ENCODE measurements around the gene PFDN1. TPM values are rescaled to one million over a fixed set of nuclear protein-coding genes. Genes with fewer than 3 reads are reported as not detected.

Gene PFDN1
- total RNA-seq, 1 experiment from 2014 or later, result 94.1 TPM

DNA sequence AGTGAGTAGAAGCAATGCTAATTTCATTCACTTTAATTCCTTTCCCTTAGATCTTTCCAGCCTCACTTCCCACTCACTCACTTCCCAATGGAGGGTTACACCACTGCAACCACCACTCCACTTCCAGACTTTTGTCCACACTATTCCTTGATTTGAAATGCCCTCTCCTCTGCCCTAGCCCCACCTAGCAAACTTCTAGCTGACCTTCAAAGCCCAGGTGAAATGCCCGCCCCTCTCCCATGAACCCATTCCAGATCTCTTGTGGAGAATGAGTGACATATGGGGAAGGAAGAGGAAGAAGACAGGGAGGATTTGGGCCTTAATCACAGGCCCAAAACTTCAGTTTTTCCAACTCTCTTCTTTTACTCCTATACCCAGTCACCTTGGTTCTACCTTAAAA, 37.1 kb downstream of the PFDN1 start:
- Histone ChIP-seq H3K27ac (ENCODE audit: low read depth, low read length, poor library complexity, severe bottlenecking) (no peak overlapping the region), H3K4me1 (ENCODE audit: insufficient read depth, low read length, poor library complexity, severe bottlenecking) (peaks cover 20% of the 10 kb centered on the region), H3K36me3 (ENCODE audit: insufficient read depth, low read length, poor library complexity, severe bottlenecking) (no peaks in the 10 kb centered on the region), H3K4me3 (ENCODE audit: low read depth, low read length, poor library complexity, severe bottlenecking) (no peak overlapping the region), H3K9me3 (ENCODE audit: low read depth, low read length, poor library complexity, severe bottlenecking) (no peaks in the 10 kb centered on the region), H3K27me3 (replicated peaks; ENCODE audit: insufficient read depth, low read depth, low read length, poor library complexity) (no peaks in the 10 kb centered on the region)
- ChIA-PET POLR2A (ENCODE audit: low non-redundant PET) (no interaction called here), CTCF (no interaction called here)
- TF ChIP-seq, protein P1, sequence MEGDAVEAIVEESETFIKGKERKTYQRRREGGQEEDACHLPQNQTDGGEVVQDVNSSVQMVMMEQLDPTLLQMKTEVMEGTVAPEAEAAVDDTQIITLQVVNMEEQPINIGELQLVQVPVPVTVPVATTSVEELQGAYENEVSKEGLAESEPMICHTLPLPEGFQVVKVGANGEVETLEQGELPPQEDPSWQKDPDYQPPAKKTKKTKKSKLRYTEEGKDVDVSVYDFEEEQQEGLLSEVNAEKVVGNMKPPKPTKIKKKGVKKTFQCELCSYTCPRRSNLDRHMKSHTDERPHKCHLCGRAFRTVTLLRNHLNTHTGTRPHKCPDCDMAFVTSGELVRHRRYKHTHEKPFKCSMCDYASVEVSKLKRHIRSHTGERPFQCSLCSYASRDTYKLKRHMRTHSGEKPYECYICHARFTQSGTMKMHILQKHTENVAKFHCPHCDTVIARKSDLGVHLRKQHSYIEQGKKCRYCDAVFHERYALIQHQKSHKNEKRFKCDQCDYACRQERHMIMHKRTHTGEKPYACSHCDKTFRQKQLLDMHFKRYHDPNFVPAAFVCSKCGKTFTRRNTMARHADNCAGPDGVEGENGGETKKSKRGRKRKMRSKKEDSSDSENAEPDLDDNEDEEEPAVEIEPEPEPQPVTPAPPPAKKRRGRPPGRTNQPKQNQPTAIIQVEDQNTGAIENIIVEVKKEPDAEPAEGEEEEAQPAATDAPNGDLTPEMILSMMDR (conservative IDR thresholded peaks at IDR 0.05; ENCODE audit: low read depth, low read length), result no peak
- TF ChIP-seq EZH2 (IDR thresholded peaks at IDR 0.05; ENCODE audit: borderline replicate concordance, low read depth, low read length, poor library complexity, severe bottlenecking), result no peak
- intact Hi-C loops (cut with micrococcal nuclease; ENCODE audit: unreplicated experiment), result no loop called here
- no TSS peak for BruUV-seq (replicated peaks)
- DNase-seq (ENCODE audit: low spot score), result no peak

DNA sequence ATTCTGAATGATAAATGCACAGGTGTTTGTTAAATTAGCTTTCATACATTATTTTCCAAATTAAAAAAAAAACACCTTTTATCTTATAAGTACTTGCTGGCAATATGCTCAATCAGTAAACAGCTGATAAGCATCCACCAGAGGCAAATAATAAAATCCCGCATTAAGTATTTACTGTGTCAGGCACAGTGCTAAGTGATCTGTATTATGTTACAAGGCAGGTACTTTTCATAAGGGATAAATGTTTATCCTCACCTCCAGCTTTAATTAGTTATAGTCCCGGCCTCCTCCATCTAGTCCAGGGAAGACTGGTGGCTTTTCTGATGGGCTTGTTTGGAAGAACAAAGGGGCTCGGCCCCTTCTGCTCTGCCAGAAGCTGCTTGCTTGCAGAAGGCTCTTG, 40.1 kb downstream of the PFDN1 start:
- BruUV-seq (replicated peaks), result no TSS peak
- H3K4me1 ChIP-seq (ENCODE audit: insufficient read depth, low read length, poor library complexity, severe bottlenecking), result peaks cover 12% of the 10 kb centered on the region
- TF ChIP-seq, protein P1 (conservative IDR thresholded peaks at IDR 0.05; ENCODE audit: low read depth, low read length), result no peak
- no peak for TF ChIP-seq EZH2 (IDR thresholded peaks at IDR 0.05; ENCODE audit: borderline replicate concordance, low read depth, low read length, poor library complexity, severe bottlenecking)
- no peak for DNase-seq (ENCODE audit: low spot score)
- ChIA-PET CTCF (no interaction called here), POLR2A (ENCODE audit: low non-redundant PET) (no interaction called here)
- no peaks in the 10 kb centered on the region for H3K27me3 ChIP-seq (replicated peaks; ENCODE audit: insufficient read depth, low read depth, low read length, poor library complexity)
- no peaks in the 10 kb centered on the region for H3K9me3 ChIP-seq (ENCODE audit: low read depth, low read length, poor library complexity, severe bottlenecking)
- H3K4me3 ChIP-seq (ENCODE audit: low read depth, low read length, poor library complexity, severe bottlenecking), result no peak overlapping the region
- H3K27ac ChIP-seq (ENCODE audit: low read depth, low read length, poor library complexity, severe bottlenecking), result no peak overlapping the region
- peaks cover 11% of the 10 kb centered on the region for H3K36me3 ChIP-seq (ENCODE audit: insufficient read depth, low read length, poor library complexity, severe bottlenecking)
- intact Hi-C loops (cut with micrococcal nuclease; ENCODE audit: unreplicated experiment), result no loop called here

DNA sequence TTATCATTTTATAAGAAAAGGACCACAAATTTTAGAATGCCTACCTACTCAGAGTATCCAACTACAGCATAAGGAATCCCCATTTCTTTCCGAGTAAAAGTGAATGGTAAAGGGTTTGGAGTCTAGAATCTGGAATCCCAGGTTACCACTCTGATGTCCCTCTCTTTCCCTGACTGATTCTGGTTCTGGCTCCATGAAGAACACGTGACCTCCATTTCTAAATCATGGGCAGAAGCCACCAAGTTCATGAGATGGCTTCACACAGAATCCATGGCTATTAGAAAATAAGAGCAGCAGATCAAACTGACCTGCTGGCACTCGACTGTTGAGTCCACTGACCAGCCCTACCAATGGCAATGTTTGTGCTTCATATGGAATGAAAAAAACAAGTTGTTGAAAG, 40.7 kb downstream of the PFDN1 start:
- no peak overlapping the region for H3K4me3 ChIP-seq (ENCODE audit: low read depth, low read length, poor library complexity, severe bottlenecking)
- no peak for DNase-seq (ENCODE audit: low spot score)
- H3K9me3 ChIP-seq (ENCODE audit: low read depth, low read length, poor library complexity, severe bottlenecking), result no peaks in the 10 kb centered on the region
- H3K36me3 ChIP-seq (ENCODE audit: insufficient read depth, low read length, poor library complexity, severe bottlenecking), result peaks cover 11% of the 10 kb centered on the region
- BruUV-seq (replicated peaks), result no TSS peak
- intact Hi-C loops (cut with micrococcal nuclease; ENCODE audit: unreplicated experiment), result no loop called here
- H3K27ac ChIP-seq (ENCODE audit: low read depth, low read length, poor library complexity, severe bottlenecking), result no peak overlapping the region
- TF ChIP-seq, protein P1 (conservative IDR thresholded peaks at IDR 0.05; ENCODE audit: low read depth, low read length), result no peak
- no peak for TF ChIP-seq EZH2 (IDR thresholded peaks at IDR 0.05; ENCODE audit: borderline replicate concordance, low read depth, low read length, poor library complexity, severe bottlenecking)
- peaks cover 12% of the 10 kb centered on the region for H3K4me1 ChIP-seq (ENCODE audit: insufficient read depth, low read length, poor library complexity, severe bottlenecking)
- ChIA-PET CTCF (interaction anchor here (1.0 kb wide), 1 partner anchor 97 kb away, joined by 3 read pairs; no protein-coding TSS in a partner anchor), POLR2A (ENCODE audit: low non-redundant PET) (interaction anchor here (0.6 kb wide), 1 partner anchor 59 kb away, joined by 3 read pairs; no protein-coding TSS in a partner anchor)
- H3K27me3 ChIP-seq (replicated peaks; ENCODE audit: insufficient read depth, low read depth, low read length, poor library complexity), result no peaks in the 10 kb centered on the region

Data from A673 (cell line).